Gastrocnemius medialis (tissue), 4 donors: Measurements from ENCODE around the gene NUDT5. TPM values are rescaled to one million over a fixed set of nuclear protein-coding genes. Genes with fewer than 3 reads are reported as not detected.

Source experiments
- ATAC-seq, 2 donors: fragments of 150-250 bp; one replicate each; pipeline ENCODE4 v1.9.1; 2016
- DNase-seq, 2 donors: peaks; one replicate each; pipeline ENCODE4 v3.0.0-alpha.2; 2019
- H3K27ac ChIP-seq, 4 donors: fragments of 200-600 bp; sonication (generic); 1 replicate in 1 of 4; 2 replicates in 3 of 4; pipeline ENCODE4 v1.5.1; 2016 to 2018; ENCODE audit warnings: mild to moderate bottlenecking in 2 of 4, moderate library complexity in 1 of 4
- H3K27me3 ChIP-seq, 3 donors: fragments of 200-600 bp; sonication (generic) in 2 of 3; 1 replicate in 1 of 3; 2 replicates in 2 of 3; pipeline versions ENCODE4 v1.5.1 to v1.6.0; 2016 to 2019; ENCODE audit warnings: mild to moderate bottlenecking in 1 of 3, moderate library complexity in 1 of 3
- H3K36me3 ChIP-seq, 2 donors: fragments of 200-600 bp; sonication (generic) in 1 of 2; one replicate each; pipeline ENCODE4 v1.5.1; 2017 to 2018
- H3K4me1 ChIP-seq, 2 donors: fragments of 200-600 bp; sonication (generic) in 1 of 2; one replicate each; pipeline ENCODE4 v1.5.1; 2016 to 2017; ENCODE audit warnings: mild to moderate bottlenecking in 2 of 2
- H3K4me3 ChIP-seq, 4 donors: fragments of 200-600 bp; sonication (generic) in 3 of 4; 1 replicate in 1 of 4; 2 replicates in 3 of 4; pipeline ENCODE4 v1.5.1; 2016 to 2019; ENCODE audit warnings: mild to moderate bottlenecking in 2 of 4
- H3K9me3 ChIP-seq, 3 donors: fragments of 200-600 bp; sonication (generic) in 2 of 3; 1 replicate in 1 of 3; 2 replicates in 2 of 3; pipeline ENCODE4 v1.5.1; 2016 to 2019
- CTCF ChIP-seq, 5 experiments: fragments of 450-650 bp in 3 of 5; fragments of 200-600 bp in 2 of 5; sonication (generic) in 2 of 5; IDR thresholded peaks in 4 of 5; conservative IDR thresholded peaks in 1 of 5; 1 replicate in 4 of 5; 2 replicates in 1 of 5; pipeline ENCODE4 v1.5.1; 2016 to 2019; ENCODE audit warnings: antibody characterized with exemption in 5 of 5, mild to moderate bottlenecking in 3 of 5, moderate library complexity in 3 of 5
- POLR2A ChIP-seq, 2 donors: fragments of 450-650 bp; IDR thresholded peaks; one replicate each; pipeline ENCODE4 v1.6.1; 2017; ENCODE audit warnings: antibody characterized with exemption in 2 of 2, mild to moderate bottlenecking in 2 of 2, moderate library complexity in 2 of 2
- in situ Hi-C, 4 donors: fragments of 200-750 bp; cut with MboI; loops; one replicate each; pipeline versions ENCODE4 v1.15.0 to v1.8.0; 2017; ENCODE audit warnings: low sequenced_read_pairs in 4 of 4
- intact Hi-C: fragments of 100-400 bp; cut with DNase I; formaldehyde crosslinking; loops from one replicate; pipeline ENCODE4 v1.15.1; 2023; ENCODE audit warnings: low total_unique reads
- total RNA-seq, 4 donors: library from RNA; depleted of rRNA; stranded (reverse); fragments of >200 nt; gene quantifications; one replicate each; pipeline versions ENCODE4 v1.1.0 to v1.2.3, GENCODE V29; 2016

Gene NUDT5
- total RNA-seq, 4 donors from 2014 or later: 5.1 to 8.2 (median 5.6) TPM

- Histone ChIP-seq H3K36me3 (peaks cover 0 to 3% of the 10 kb centered on the region in 2 donors), H3K4me3 (no peak overlapping the region), H3K27me3 (no peaks in the 10 kb centered on the region), H3K4me1 (peaks cover 0 to 10% of the 10 kb centered on the region in 2 donors), H3K27ac (no peak overlapping the region), H3K9me3 (no peaks in the 10 kb centered on the region)
- intact Hi-C loops: no loop called here
- DNase-seq (no peak), ATAC-seq (no peak)
- TF ChIP-seq POLR2A (IDR thresholded peaks at IDR 0.05) (no peak), CTCF (IDR thresholded peaks at IDR 0.05 in 4 of 5, conservative IDR thresholded peaks at IDR 0.05 in 1 of 5) (no peak)
- in situ Hi-C loops: no loop called here
Observed at GRCh38 chr10:12225444-12225843, 29.8 kb upstream of the NUDT5 start.

- ATAC-seq (no peak), DNase-seq (no peak)
- Histone ChIP-seq H3K9me3 (no peaks in the 10 kb centered on the region), H3K36me3 (peaks cover 0 to 27% of the 10 kb centered on the region in 2 donors), H3K27me3 (no peaks in the 10 kb centered on the region), H3K27ac (no peak overlapping the region), H3K4me1 (peaks cover 1 to 10% of the 10 kb centered on the region in 2 donors), H3K4me3 (no peak overlapping the region)
- in situ Hi-C loops: loop anchor here in 1 of 4 donors (25.0 kb wide), 1 partner anchor 866 kb away; no protein-coding TSS in a partner anchor
- intact Hi-C loops: no loop called here
- TF ChIP-seq POLR2A (IDR thresholded peaks at IDR 0.05) (no peak), CTCF (IDR thresholded peaks at IDR 0.05 in 4 of 5, conservative IDR thresholded peaks at IDR 0.05 in 1 of 5) (no peak)
Observed at GRCh38 chr10:12221323-12222298, 25.9 kb upstream of the NUDT5 start.

GRCh38 chr10:12218991-12219390 is 23.3 kb upstream of the NUDT5 start:
- TF ChIP-seq CTCF (IDR thresholded peaks at IDR 0.05 in 4 of 5, conservative IDR thresholded peaks at IDR 0.05 in 1 of 5) (no peak), POLR2A (IDR thresholded peaks at IDR 0.05) (no peak)
- H3K36me3 ChIP-seq: peaks cover 0 to 25% of the 10 kb centered on the region in 2 donors
- peaks cover 8 to 16% of the 10 kb centered on the region in 2 donors for H3K4me1 ChIP-seq
- H3K9me3 ChIP-seq: no peaks in the 10 kb centered on the region
- in situ Hi-C loops: loop anchor here in 1 of 4 donors (25.0 kb wide), 1 partner anchor 868 kb away; no protein-coding TSS in a partner anchor
- ATAC-seq (no peak), DNase-seq (no peak)
- intact Hi-C loops: no loop called here
- H3K4me3 ChIP-seq: no peak overlapping the region
- H3K27ac ChIP-seq: no peak overlapping the region
- no peaks in the 10 kb centered on the region for H3K27me3 ChIP-seq

GRCh38 chr10:12214763-12215218 is 19.1 kb upstream of the NUDT5 start:
- Histone ChIP-seq H3K27me3 (no peaks in the 10 kb centered on the region), H3K4me3 (peak overlapping the region in 3 of 4 donors; percentile 9 to 29 (median 14)), H3K9me3 (no peaks in the 10 kb centered on the region), H3K27ac (peak overlapping the region in 1 of 4 donors; percentile 27), H3K4me1 (peaks cover 11 to 16% of the 10 kb centered on the region in 2 donors), H3K36me3 (peaks cover 0 to 45% of the 10 kb centered on the region in 2 donors)
- in situ Hi-C loops (loop anchor here in 1 of 4 donors (25.0 kb wide), 1 partner anchor 873 kb away; no protein-coding TSS in a partner anchor), intact Hi-C loops (loop anchor here (5.0 kb wide), 1 partner anchor 498 kb away; no protein-coding TSS in a partner anchor)
- DNase-seq (no peak), ATAC-seq (no peak)
- peak in 4 of 5 experiments; percentile 21 to 61 (median 35) for TF ChIP-seq CTCF (IDR thresholded peaks at IDR 0.05 in 4 of 5, conservative IDR thresholded peaks at IDR 0.05 in 1 of 5)
- TF ChIP-seq POLR2A (IDR thresholded peaks at IDR 0.05): no peak
